GM12878 (cell line): ENCODE data around the gene PRKCZ. TPM values are rescaled to one million over a fixed set of nuclear protein-coding genes. Genes with fewer than 3 reads are reported as not detected.

Experiments used
- BACH1 ChIP-seq: fragments of 450-650 bp; IDR thresholded peaks from 2 replicates; pipeline ENCODE4 v1.6.1; 2017; ENCODE audit warnings: mild to moderate bottlenecking, borderline replicate concordance
- BHLHE40 ChIP-seq, 2 experiments: fragments of 450-650 bp in 1 of 2; IDR thresholded peaks; 2 replicates each; pipeline ENCODE4 v1.6.1; 2011 to 2017; ENCODE audit warnings: low read depth in 2 of 2, borderline replicate concordance in 1 of 2, improper control_type of control experiment in 1 of 2, low read length in 1 of 2, mild to moderate bottlenecking in 1 of 2
- CBFB ChIP-seq: IDR thresholded peaks from 2 replicates; pipeline ENCODE4 v1.6.1; 2016; ENCODE audit warnings: antibody characterized with exemption, low read depth
- CBX3 ChIP-seq: fragments of 200-600 bp; sonication (generic); IDR thresholded peaks from 2 replicates; pipeline ENCODE4 v1.6.1; 2016; ENCODE audit warnings: low read depth, borderline replicate concordance
- CHD4 ChIP-seq: fragments of 200-600 bp; sonication (generic); IDR thresholded peaks from 2 replicates; pipeline ENCODE4 v1.6.1; 2016; ENCODE audit warnings: mild to moderate bottlenecking
- CTCF ChIP-seq, 3 experiments: IDR thresholded peaks in 2 of 3; conservative IDR thresholded peaks in 1 of 3; 2 replicates each; pipeline ENCODE4 v1.5.1; 2011; ENCODE audit warnings: low read depth in 3 of 3, low read length in 3 of 3, mild to moderate bottlenecking in 3 of 3, control low read depth in 2 of 3, moderate library complexity in 2 of 3, inconsistent platforms in 1 of 3, mixed read lengths in 1 of 3; ENCODE audit not compliant: control insufficient read depth in 2 of 3, insufficient read depth in 1 of 3; ENCODE audit errors: extremely low read depth in 1 of 3
- EED ChIP-seq: sonication (generic); IDR thresholded peaks from 2 replicates; pipeline ENCODE4 v1.6.1; 2016; ENCODE audit warnings: antibody characterized with exemption, low read depth
- ESRRA ChIP-seq: IDR thresholded peaks from 2 replicates; pipeline ENCODE4 v1.6.1; 2012; ENCODE audit warnings: mild to moderate bottlenecking, low read length, improper control_type of control experiment
- IKZF1 ChIP-seq: fragments of 450-650 bp; conservative IDR thresholded peaks from 2 replicates; pipeline ENCODE4 v1.6.1; 2017; ENCODE audit warnings: antibody characterized with exemption, mild to moderate bottlenecking
- LARP7 ChIP-seq: fragments of 450-650 bp; IDR thresholded peaks from 2 replicates; pipeline ENCODE4 v1.6.1; 2017; ENCODE audit warnings: mild to moderate bottlenecking
- MTA3 ChIP-seq: IDR thresholded peaks from 2 replicates; pipeline ENCODE4 v1.6.1; 2012; ENCODE audit warnings: low read length, inconsistent platforms, borderline replicate concordance
- NFYB ChIP-seq: IDR thresholded peaks from 2 replicates; pipeline ENCODE4 v1.6.1; 2011; ENCODE audit warnings: low read depth, mild to moderate bottlenecking, low read length, improper control_type of control experiment, moderate library complexity; ENCODE audit not compliant: insufficient read depth
- NR2C1 ChIP-seq: fragments of 450-650 bp; IDR thresholded peaks from 2 replicates; pipeline ENCODE4 v1.6.1; 2017; ENCODE audit warnings: antibody characterized with exemption, mild to moderate bottlenecking, moderate library complexity
- PAX5 ChIP-seq: IDR thresholded peaks from 2 replicates; pipeline ENCODE4 v1.6.1; 2011; ENCODE audit warnings: low read depth, low read length, borderline replicate concordance
- PAX8 ChIP-seq: fragments of 450-650 bp; IDR thresholded peaks from 2 replicates; pipeline ENCODE4 v1.6.1; 2017; ENCODE audit warnings: mild to moderate bottlenecking, moderate library complexity
- POLR2A ChIP-seq: IDR thresholded peaks from 2 replicates; pipeline ENCODE4 v1.6.1; 2011; ENCODE audit warnings: low read depth, mild to moderate bottlenecking, low read length
- RAD21 ChIP-seq: IDR thresholded peaks from 2 replicates; pipeline ENCODE4 v1.6.1; 2011; ENCODE audit warnings: mild to moderate bottlenecking, low read depth, low read length, moderate library complexity; ENCODE audit not compliant: insufficient read depth
- RELA ChIP-seq: fragments of 450-650 bp; IDR thresholded peaks from 2 replicates; pipeline ENCODE4 v1.8.0; 2014; ENCODE audit warnings: borderline replicate concordance; ENCODE audit not compliant: partially characterized antibody
- RELB ChIP-seq: fragments of 450-650 bp; IDR thresholded peaks from 2 replicates; pipeline ENCODE4 v1.6.1; 2017; ENCODE audit warnings: low read depth, mild to moderate bottlenecking, moderate library complexity
- RUNX3 ChIP-seq: IDR thresholded peaks from 2 replicates; pipeline ENCODE4 v1.6.1; 2012; ENCODE audit warnings: low read length, inconsistent platforms
- SIN3A ChIP-seq: IDR thresholded peaks from 2 replicates; pipeline ENCODE4 v1.6.1; 2012; ENCODE audit warnings: low read depth, low read length, improper control_type of control experiment
- SMAD1 ChIP-seq: fragments of 450-650 bp; IDR thresholded peaks from 2 replicates; pipeline ENCODE4 v1.6.1; 2018; ENCODE audit warnings: mild to moderate bottlenecking, low read depth; ENCODE audit not compliant: partially characterized antibody
- SMC3 ChIP-seq: IDR thresholded peaks from 2 replicates; pipeline ENCODE4 v1.6.1; 2011; ENCODE audit warnings: low read length, improper control_type of control experiment, borderline replicate concordance
- SREBF1 ChIP-seq: IDR thresholded peaks from 2 replicates; pipeline ENCODE4 v1.6.1; 2012; ENCODE audit warnings: mild to moderate bottlenecking, low read length
- ZNF207 ChIP-seq: fragments of 450-650 bp; IDR thresholded peaks from 2 replicates; pipeline ENCODE4 v1.6.1; 2014; ENCODE audit warnings: antibody characterized with exemption, mild to moderate bottlenecking, borderline replicate concordance
- ZZZ3 ChIP-seq: IDR thresholded peaks from 2 replicates; pipeline ENCODE4 v1.6.1; 2011; ENCODE audit warnings: low read depth; ENCODE audit not compliant: control insufficient read depth, insufficient read length
- polyA plus RNA-seq, 11 experiments: library from polyadenylated mRNA; depleted of rRNA in 4 of 11; unstranded in 6 of 11; stranded (reverse) in 5 of 11; fragments of >200 nt; fragmentation: Nextera tagmentation in 4 of 11; fragmentation: Illumina TruSeq in 1 of 11; extraction: Ambion mirVana in 4 of 11; extraction: Trizol in 1 of 11; gene quantifications; 1 replicate in 1 of 11; 2 replicates in 10 of 11; pipeline versions ENCODE4 v1.2.1 to v1.2.3, GENCODE V29; 2011 to 2016; ENCODE audit warnings: inconsistent platforms in 2 of 11, missing spikeins in 2 of 11, low read depth in 1 of 11
- total RNA-seq, 4 experiments: library from RNA; depleted of rRNA in 3 of 4; stranded (reverse); fragments of >200 nt in 3 of 4; fragmentation: Illumina TruSeq in 1 of 4; extraction: Trizol in 1 of 4; gene quantifications; 2 replicates each; pipeline versions ENCODE4 v1.2.1 to v1.2.3, GENCODE V29; 2013 to 2021

The PRKCZ gene
- total and polyA plus RNA-seq, 10 of the 15 experiments (the other 5 are each of a cell fraction or from before 2014, with no cell fraction given): 0.05 to 1.9 (median 0.64) TPM; not detected in 1

GRCh38 chr1:2044510-2045319 lies 5.5 kb upstream of the PRKCZ start (continued):
- 0 out of 2 replicates have a peak, but pooled peaks have one; percentile 26 for TF ChIP-seq IKZF1
- TF ChIP-seq RELB: no peak
- no peak for TF ChIP-seq SMAD1
- no peak for TF ChIP-seq SIN3A
- no peak for TF ChIP-seq POLR2A
- TF ChIP-seq PAX8: no peak
- TF ChIP-seq MTA3: no peak
- TF ChIP-seq SMC3: peak; percentile 22; the same call in 1 of the 2 replicates
- TF ChIP-seq CTCF (IDR thresholded peaks at IDR 0.05 in 2 of 3, conservative IDR thresholded peaks at IDR 0.05 in 1 of 3; ENCODE audit: control insufficient read depth in 2 of 3, extremely low read depth in 1 of 3, insufficient read depth in 1 of 3, low read depth in 3 of 3, low read length in 3 of 3): peak; percentile 65 to 69 (median 69); a peak in 5 of 6 replicates
- no peak for TF ChIP-seq ESRRA
- TF ChIP-seq LARP7: peak; percentile 42; the same call in 1 of the 2 replicates
- TF ChIP-seq EED: no peak
- no peak for TF ChIP-seq ZZZ3
- no peak for TF ChIP-seq CHD4
- no peak for TF ChIP-seq SREBF1
- TF ChIP-seq CBFB: no peak
- no peak for TF ChIP-seq ZNF207
- no peak for TF ChIP-seq CBX3
- no peak for TF ChIP-seq RELA
- TF ChIP-seq BHLHE40 (IDR thresholded peaks at IDR 0.05; ENCODE audit: borderline replicate concordance in 1 of 2, low read depth in 2 of 2, low read length in 1 of 2): peak in 1 of 2 experiments; percentile 59; a peak in 2 of 4 replicates
- no peak for TF ChIP-seq NFYB
- TF ChIP-seq BACH1: peak; percentile 37; the same call in 1 of the 2 replicates
- TF ChIP-seq RAD21: peak; percentile 53
- no peak for TF ChIP-seq RUNX3
- no peak for TF ChIP-seq PAX5
- no peak for TF ChIP-seq NR2C1
